NCI-H748 (cell line): ENCODE data around the gene ANKRD33B.

Experiments
- DNase-seq: peaks from one replicate; lab custom pipeline; 2025; ENCODE audit not compliant: unreplicated experiment; lab: John Stamatoyannopoulos, UW

ANKRD33B gene

GRCh38 chr5:10577371-10578292 lies 13.8 kb downstream of the ANKRD33B start:
- no peak for DNase-seq

GRCh38 chr5:10578293-10578665 lies 14.4 kb downstream of the ANKRD33B start:
- DNase-seq: no peak

- no peak for DNase-seq
These were observed 15.0 kb downstream of the ANKRD33B start for GRCh38 chr5:10578869-10579268.

GRCh38 chr5:10579536-10580521 lies 16.0 kb downstream of the ANKRD33B start:
- no peak for DNase-seq

- DNase-seq: no peak
These were observed 16.9 kb downstream of the ANKRD33B start for GRCh38 chr5:10580531-10581423.

- DNase-seq: no peak
These were observed 17.5 kb downstream of the ANKRD33B start for GRCh38 chr5:10581424-10581748.

GRCh38 chr5:10581867-10582511 lies 18.1 kb downstream of the ANKRD33B start:
- no peak for DNase-seq

GRCh38 chr5:10582512-10582897 lies 18.6 kb downstream of the ANKRD33B start:
- DNase-seq: no peak

GRCh38 chr5:10583663-10584572 lies 20.0 kb downstream of the ANKRD33B start:
- DNase-seq: peak; percentile 89

GRCh38 chr5:10584714-10585517 lies 21.0 kb downstream of the ANKRD33B start:
- no peak for DNase-seq

GRCh38 chr5:10585518-10585915 lies 21.6 kb downstream of the ANKRD33B start:
- DNase-seq: no peak

GRCh38 chr5:10586008-10586407 lies 22.1 kb downstream of the ANKRD33B start:
- DNase-seq: no peak

- no peak for DNase-seq
These were observed 22.7 kb downstream of the ANKRD33B start for GRCh38 chr5:10586555-10586954.

GRCh38 chr5:10588109-10588775 lies 24.4 kb downstream of the ANKRD33B start:
- no peak for DNase-seq

- DNase-seq: no peak
These were observed 25.0 kb downstream of the ANKRD33B start for GRCh38 chr5:10588779-10589447.

- no peak for DNase-seq
These were observed 26.5 kb downstream of the ANKRD33B start for GRCh38 chr5:10590226-10590999.

- DNase-seq: no peak
These were observed 27.3 kb downstream of the ANKRD33B start for GRCh38 chr5:10591159-10591558.
